HepG2 (cell line): ENCODE results near the gene RRP8. TPM values are rescaled to one million over a fixed set of nuclear protein-coding genes. Genes with fewer than 3 reads are reported as not detected.

Source experiments
- ATAC-seq: fragments of 200-7000 bp; cut with Tn5 transposase; 3 replicates; pipeline ENCODE4 v1.9.1; 2020; ENCODE audit warnings: mild to moderate bottlenecking, moderate library complexity
- BruUV-seq: library from RNA; stranded (reverse); fragments of 400-500 nt; replicated peaks from 2 replicates; lab custom pipeline; 2021; lab: Mats Ljungman, UMichigan
- CTCF ChIA-PET: fragments of 300-600 bp; formaldehyde crosslinking; extraction: SDS; loops from one replicate; lab custom pipeline; 2021; ENCODE audit warnings: low total read pairs, inconsistent platforms, low intra/inter-chr PET ratio; lab: Yijun Ruan, JAX
- POLR2A ChIA-PET: fragments of 350-600 bp; sonication (Branson Sonifier 250); formaldehyde crosslinking; loops from one replicate; lab custom pipeline; 2020; ENCODE audit warnings: antibody characterized with exemption, inconsistent platforms; lab: Yijun Ruan, JAX
- DNase-seq: peaks from one replicate; pipeline ENCODE4 v3.0.0-alpha.2; 2015; ENCODE audit warnings: low spot score
- FAIRE-seq: peaks from 3 replicates; lab custom pipeline; 2011; peaks lifted over from hg19 to GRCh38; lab: Jason Lieb, UNC
- H2AFZ ChIP-seq: one replicate; pipeline ENCODE4 v1.6.1; 2011; ENCODE audit warnings: low read length, inconsistent platforms
- H3K27ac ChIP-seq: fragments of 300-600 bp; 3 replicates; pipeline ENCODE4 v1.8.0; 2011; ENCODE audit warnings: mixed run types, mild to moderate bottlenecking, mixed read lengths, low read length, inconsistent platforms; ENCODE audit not compliant: insufficient read depth; ENCODE audit errors: extremely low read length
- H3K27me3 ChIP-seq, 2 experiments: fragments of 200-600 bp in 1 of 2; 2 replicates in 1 of 2; 3 replicates in 1 of 2; pipeline versions ENCODE4 v1.6.0 to v1.8.0; 2011; ENCODE audit warnings: low read length in 2 of 2, mild to moderate bottlenecking in 2 of 2, moderate library complexity in 2 of 2, inconsistent platforms in 1 of 2; ENCODE audit not compliant: insufficient read depth in 2 of 2, control insufficient read depth in 1 of 2
- H3K36me3 ChIP-seq, 2 experiments: fragments of 200-600 bp in 1 of 2; replicated peaks in 1 of 2; 2 replicates in 1 of 2; 3 replicates in 1 of 2; pipeline versions ENCODE4 v1.5.1 to v1.8.0; 2011; ENCODE audit warnings: low read length in 2 of 2, inconsistent platforms in 1 of 2; ENCODE audit not compliant: insufficient read depth in 2 of 2, control insufficient read depth in 1 of 2
- H3K4me1 ChIP-seq: 2 replicates; pipeline ENCODE4 v1.5.1; 2012; ENCODE audit warnings: low read length, inconsistent platforms; ENCODE audit not compliant: insufficient read depth
- H3K4me2 ChIP-seq: 2 replicates; pipeline ENCODE4 v1.6.0; 2011; ENCODE audit warnings: low read depth, low read length, inconsistent platforms
- H3K4me3 ChIP-seq, 3 experiments: fragments of 200-600 bp in 1 of 3; sonication (generic), shearing (Covaris generic) in 1 of 3; replicated peaks in 1 of 3; 2 replicates each; pipeline ENCODE4 v1.5.1; 2011 to 2016; ENCODE audit warnings: low read length in 3 of 3, inconsistent platforms in 2 of 3, low read depth in 2 of 3, mild to moderate bottlenecking in 2 of 3, control low read depth in 1 of 3, mixed read lengths in 1 of 3; ENCODE audit not compliant: insufficient read depth in 1 of 3
- H3K79me2 ChIP-seq: one replicate; pipeline ENCODE4 v1.6.1; 2011; ENCODE audit warnings: low read length, inconsistent platforms; ENCODE audit not compliant: insufficient read depth
- H3K9ac ChIP-seq: 2 replicates; pipeline ENCODE4 v1.6.0; 2011; ENCODE audit warnings: mild to moderate bottlenecking, low read depth, low read length, inconsistent platforms; ENCODE audit not compliant: insufficient read depth
- H3K9me3 ChIP-seq: 2 replicates; pipeline ENCODE4 v1.5.1; 2012; ENCODE audit warnings: mild to moderate bottlenecking, low read length
- H4K20me1 ChIP-seq: 2 replicates; pipeline ENCODE4 v1.6.0; 2011; ENCODE audit warnings: inconsistent platforms, mild to moderate bottlenecking, low read length, moderate library complexity; ENCODE audit not compliant: insufficient read depth
- CBX1 ChIP-seq: IDR thresholded peaks from one replicate; pipeline ENCODE4 v1.6.1; 2016; ENCODE audit warnings: antibody characterized with exemption, low read depth
- HMG20B ChIP-seq: conservative IDR thresholded peaks from 2 replicates; pipeline ENCODE4 v1.6.1; 2016; ENCODE audit warnings: missing genetic modification reagents, missing compliant biosample characterization
- HNRNPUL1 ChIP-seq: fragments of 200-400 bp; formaldehyde crosslinking; IDR thresholded peaks from 2 replicates; pipeline ENCODE4 v1.6.1; 2017; ENCODE audit warnings: low read depth, mild to moderate bottlenecking, low read length, moderate library complexity
- NR2F6 ChIP-seq, 2 experiments: IDR thresholded peaks; 2 replicates each; pipeline ENCODE4 v1.6.1; 2016; ENCODE audit warnings: antibody characterized with exemption in 1 of 2, mild to moderate bottlenecking in 1 of 2
- PAXIP1 ChIP-seq: sonication (generic); formaldehyde crosslinking; conservative IDR thresholded peaks from 2 replicates; pipeline ENCODE4 v1.4.0; 2020; ENCODE audit warnings: mild to moderate bottlenecking, missing genetic modification reagents, moderate library complexity
- SP2 ChIP-seq: sonication (generic); formaldehyde crosslinking; IDR thresholded peaks from 2 replicates; pipeline ENCODE4 v1.5.1; 2020; ENCODE audit warnings: mild to moderate bottlenecking, missing genetic modification reagents
- SP4 ChIP-seq: sonication (generic); formaldehyde crosslinking; IDR thresholded peaks from 2 replicates; pipeline ENCODE4 v1.8.1; 2023; ENCODE audit warnings: mild to moderate bottlenecking, missing genetic modification reagents
- SPEN ChIP-seq: sonication (generic); formaldehyde crosslinking; IDR thresholded peaks from 2 replicates; pipeline ENCODE4 v1.5.1; 2020; ENCODE audit warnings: low read depth, mild to moderate bottlenecking, missing genetic modification reagents
- ZBED4 ChIP-seq: sonication (generic); formaldehyde crosslinking; IDR thresholded peaks from 2 replicates; pipeline ENCODE4 v1.4.0; 2020; ENCODE audit warnings: missing genetic modification reagents, borderline replicate concordance
- ZBTB8A ChIP-seq: sonication (generic); formaldehyde crosslinking; IDR thresholded peaks from 2 replicates; pipeline ENCODE4 v1.4.0; 2020; ENCODE audit warnings: mild to moderate bottlenecking, low read depth, missing genetic modification reagents, borderline replicate concordance
- ZFP82 ChIP-seq: sonication (generic); formaldehyde crosslinking; IDR thresholded peaks from 2 replicates; pipeline ENCODE4 v1.5.1; 2020; ENCODE audit warnings: mild to moderate bottlenecking, missing genetic modification reagents, borderline replicate concordance
- ZNF326 ChIP-seq: sonication (generic); formaldehyde crosslinking; IDR thresholded peaks from 2 replicates; pipeline ENCODE4 v1.4.0; 2020; ENCODE audit warnings: missing genetic modification reagents, borderline replicate concordance
- ZNF34 ChIP-seq: sonication (generic); formaldehyde crosslinking; IDR thresholded peaks from 2 replicates; pipeline ENCODE4 v1.4.0; 2020; ENCODE audit warnings: mild to moderate bottlenecking, missing genetic modification reagents, borderline replicate concordance
- ZNF44 ChIP-seq: sonication (generic); formaldehyde crosslinking; IDR thresholded peaks from 2 replicates; pipeline ENCODE4 v1.5.1; 2020; ENCODE audit warnings: mild to moderate bottlenecking, missing genetic modification reagents
- ZNF549 ChIP-seq: sonication (generic); formaldehyde crosslinking; IDR thresholded peaks from 2 replicates; pipeline ENCODE4 v1.5.0; 2020; ENCODE audit warnings: missing genetic modification reagents
- ZNF761 ChIP-seq: sonication (generic); formaldehyde crosslinking; conservative IDR thresholded peaks from 2 replicates; pipeline ENCODE4 v1.4.0; 2020; ENCODE audit warnings: mild to moderate bottlenecking, missing genetic modification reagents
- ZNF776 ChIP-seq: sonication (generic); formaldehyde crosslinking; IDR thresholded peaks from 2 replicates; pipeline ENCODE4 v1.4.0; 2020; ENCODE audit warnings: mild to moderate bottlenecking, missing genetic modification reagents
- WGBS: methylation state at CpG from one replicate; pipeline ENCODE4 v1.1.6; 2017; ENCODE audit warnings: low lambda C conversion rate; 5-methylcytosine and 5-hydroxymethylcytosine counted together
- in situ Hi-C: cut with HindIII; loops from 2 replicates; pipeline ENCODE4 v1.10.0; 2017; ENCODE audit warnings: low pct_unique_long_range_greater_than_20kb; ENCODE audit not compliant: extremely low pct_ligation_motif_present
- intact Hi-C: fragments of 100-400 bp; cut with micrococcal nuclease; formaldehyde crosslinking; loops from one replicate; pipeline ENCODE4 v1.10.0; 2022; ENCODE audit not compliant: unreplicated experiment
- polyA plus RNA-seq, 8 experiments: library from polyadenylated mRNA; depleted of rRNA in 3 of 8; stranded (reverse) in 7 of 8; unstranded in 1 of 8; fragments of >200 nt; fragmentation: Illumina TruSeq in 4 of 8; extraction: Trizol in 4 of 8; gene quantifications; 2 replicates each; pipeline versions ENCODE4 v1.2.1 to v1.2.3, GENCODE V29; 2011 to 2016; ENCODE audit warnings: low read depth in 4 of 8, missing spikeins in 1 of 8, mixed read lengths in 1 of 8; ENCODE audit not compliant: insufficient read depth in 1 of 8
- total RNA-seq, 5 experiments: library from RNA; depleted of rRNA; stranded (reverse); fragments of >200 nt; fragmentation: Illumina TruSeq; extraction: Trizol; gene quantifications; 2 replicates each; pipeline ENCODE4 v1.2.3, GENCODE V29; 2016; ENCODE audit warnings: low read depth in 1 of 5

Gene RRP8
- total and polyA plus RNA-seq, 2 of the 13 experiments (the other 11 are each of a cell fraction or from before 2014, with no cell fraction given) = 7.2 to 21.6 TPM

GRCh38 chr11:6650980-6651379, 47.6 kb upstream of the RRP8 start:
- H4K20me1 ChIP-seq = no peaks in the 10 kb centered on the region; the same call in 1 of the 2 replicates
- H3K27ac ChIP-seq = no peak overlapping the region
- H3K4me2 ChIP-seq = no peak overlapping the region
- BruUV-seq = no TSS peak
- H3K27me3 ChIP-seq = peaks cover 12 to 94% of the 10 kb centered on the region in 2 experiments
- POLR2A ChIA-PET = no interaction called here
- H2AFZ ChIP-seq = no peak overlapping the region
- peaks cover 12% of the 10 kb centered on the region for H3K4me1 ChIP-seq
- 2% methylated on average over 6 of the region's 6 CpGs for WGBS
- DNase-seq (no peak), ATAC-seq (no peak), FAIRE-seq (no peak)
- CTCF ChIA-PET = no interaction called here
- intact Hi-C loops = no loop called here
- H3K79me2 ChIP-seq = no peaks in the 10 kb centered on the region
- in situ Hi-C loops = no loop called here
- TF ChIP-seq HNRNPUL1 (no peak), ZNF34 (CRISPR knock-in tag) (no peak), CBX1 (no peak), ZBTB8A (no peak), SP4 (no peak), SPEN (CRISPR knock-in tag) (no peak), ZNF549 (CRISPR knock-in tag) (no peak), NR2F6 (IDR thresholded peaks at IDR 0.05) (no peak), NR2F6 (CRISPR knock-in tag; IDR thresholded peaks at IDR 0.05) (no peak), ZNF44 (CRISPR knock-in tag) (no peak), ZFP82 (CRISPR knock-in tag) (no peak), HMG20B (no peak), ZBED4 (CRISPR knock-in tag) (no peak), PAXIP1 (CRISPR knock-in tag) (no peak), ZNF761 (CRISPR knock-in tag) (no peak), SP2 (CRISPR knock-in tag) (no peak), ZNF776 (no peak), ZNF326 (CRISPR knock-in tag) (no peak)
- no peak overlapping the region for H3K9ac ChIP-seq
- H3K4me3 ChIP-seq = no peak overlapping the region
- no peaks in the 10 kb centered on the region for H3K36me3 ChIP-seq
- H3K9me3 ChIP-seq = no peaks in the 10 kb centered on the region
